Measurements from ENCODE around the gene GATA5.
"Not testable (repeated sequence)": the region's sequence is repeated elsewhere in the genome, so short reads cannot be mapped to it uniquely, and the experiment has no call there.

Gene GATA5

GRCh38 chr20:62493886-62494285, 18.1 kb upstream of the GATA5 start:
- H3K4me3 ChIP-seq (ENCODE audit: low read depth, low read length), result no peak overlapping the region
- H3K36me3 ChIP-seq, result no peaks in the 10 kb centered on the region
- TF ChIP-seq CTCF (IDR thresholded peaks at IDR 0.05; ENCODE audit: low read depth, low read length), result no peak
- peaks cover 3% of the 10 kb centered on the region for H3K27me3 ChIP-seq
- H3K4me1 ChIP-seq, result no peaks in the 10 kb centered on the region; the same call in 1 of the 2 replicates
- DNase-seq, result no peak
- H3K9me3 ChIP-seq, result no peaks in the 10 kb centered on the region

- no peak overlapping the region for H3K4me3 ChIP-seq (ENCODE audit: low read depth, low read length)
- peaks cover 3% of the 10 kb centered on the region for H3K27me3 ChIP-seq
- no peak for DNase-seq
- no peaks in the 10 kb centered on the region for H3K36me3 ChIP-seq
- no peak for TF ChIP-seq CTCF (IDR thresholded peaks at IDR 0.05; ENCODE audit: low read depth, low read length)
- no peaks in the 10 kb centered on the region for H3K9me3 ChIP-seq
- H3K4me1 ChIP-seq, result no peaks in the 10 kb centered on the region; the same call in 1 of the 2 replicates
Measured at GRCh38 chr20:62493253-62493885, 17.6 kb upstream of the GATA5 start.

- peaks cover 2% of the 10 kb centered on the region for H3K4me1 ChIP-seq
- H3K36me3 ChIP-seq, result no peaks in the 10 kb centered on the region
- DNase-seq, result no peak
- no peaks in the 10 kb centered on the region for H3K9me3 ChIP-seq
- no peak for TF ChIP-seq CTCF (IDR thresholded peaks at IDR 0.05; ENCODE audit: low read depth, low read length)
- H3K27me3 ChIP-seq, result peaks cover 3% of the 10 kb centered on the region
- H3K4me3 ChIP-seq (ENCODE audit: low read depth, low read length), result no peak overlapping the region
Measured at GRCh38 chr20:62492711-62493110, 16.9 kb upstream of the GATA5 start.

- not testable (repeated sequence) for H3K36me3 ChIP-seq; H3K4me1 ChIP-seq; H3K9me3 ChIP-seq; H3K27me3 ChIP-seq; DNase-seq; H3K4me3 ChIP-seq (ENCODE audit: low read depth, low read length)
Measured at GRCh38 chr20:62490783-62491182, 15.0 kb upstream of the GATA5 start.

- no peaks in the 10 kb centered on the region for H3K9me3 ChIP-seq
- no peaks in the 10 kb centered on the region for H3K27me3 ChIP-seq
- H3K4me1 ChIP-seq, result peaks cover 15% of the 10 kb centered on the region
- TF ChIP-seq CTCF (IDR thresholded peaks at IDR 0.05; ENCODE audit: low read depth, low read length), result no peak
- H3K36me3 ChIP-seq, result no peaks in the 10 kb centered on the region
- H3K4me3 ChIP-seq (ENCODE audit: low read depth, low read length), result no peak overlapping the region
- no peak for DNase-seq
Measured at GRCh38 chr20:62489932-62490263, 14.1 kb upstream of the GATA5 start.

- no peak for TF ChIP-seq CTCF (IDR thresholded peaks at IDR 0.05; ENCODE audit: low read depth, low read length)
- H3K4me1 ChIP-seq, result peaks cover 15% of the 10 kb centered on the region
- no peak for DNase-seq
Measured at GRCh38 chr20:62489186-62489931, 13.6 kb upstream of the GATA5 start.

More at GRCh38 chr20:62489186-62489931, 13.6 kb upstream of the GATA5 start:
- no peaks in the 10 kb centered on the region for H3K36me3 ChIP-seq
- no peak overlapping the region for H3K4me3 ChIP-seq (ENCODE audit: low read depth, low read length)
- no peaks in the 10 kb centered on the region for H3K27me3 ChIP-seq
- no peaks in the 10 kb centered on the region for H3K9me3 ChIP-seq
